ENCODE data around the gene GNPTAB.

The GNPTAB gene

DNA sequence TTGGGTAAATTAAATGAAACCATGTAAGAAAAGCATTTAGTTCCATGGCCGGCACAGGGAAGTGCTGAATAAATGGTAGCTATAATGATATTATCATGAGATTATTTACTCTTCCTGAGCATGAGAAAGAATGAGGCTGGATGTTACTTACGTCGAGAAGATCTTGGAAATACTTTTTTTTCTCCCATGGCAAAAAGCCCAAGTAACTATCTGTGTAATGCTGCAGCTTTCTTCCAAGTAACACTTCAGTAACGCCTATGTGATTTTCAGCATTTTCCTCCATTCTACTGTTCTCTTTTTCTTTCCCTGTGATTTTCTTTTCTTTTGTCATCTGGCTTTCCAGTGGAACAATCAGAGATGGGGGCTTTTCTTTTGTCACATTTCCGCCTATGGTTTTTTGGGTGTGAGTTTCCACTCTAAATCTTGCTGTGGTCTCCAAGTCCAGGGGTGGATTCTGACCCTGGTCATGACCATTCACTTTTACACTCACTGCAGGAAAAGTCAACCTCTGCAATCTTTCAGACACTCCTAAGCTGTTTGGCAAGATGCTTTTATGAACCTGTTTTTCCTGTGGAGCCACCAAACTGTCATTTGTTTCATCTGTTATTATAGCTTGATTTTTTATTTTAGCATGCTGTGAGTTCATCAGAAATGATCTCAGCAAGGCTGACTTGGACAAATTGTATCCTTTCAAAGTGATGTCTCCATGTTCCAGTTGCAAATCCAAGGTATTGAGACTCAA is 66.5 kb downstream of the GNPTAB start:
- Histone ChIP-seq H2BK5ac (ENCODE audit: low read depth, low read length, poor library complexity, severe bottlenecking) (no peak overlapping the region), H3K27me3 (ENCODE audit: control insufficient read depth in 1 of 2, insufficient read depth in 1 of 2, low read length in 2 of 2) (no peaks in the 10 kb centered on the region), H2BK15ac (ENCODE audit: low read depth, poor library complexity, severe bottlenecking) (no peak overlapping the region), H3K4me1 (ENCODE audit: control insufficient read depth, insufficient read depth, low read depth, low read length) (no peaks in the 10 kb centered on the region), H3K9ac (ENCODE audit: low read length) (no peak overlapping the region), H4K8ac (ENCODE audit: low read length) (no peak overlapping the region), H2BK120ac (ENCODE audit: low read depth, low read length) (no peak overlapping the region), H3K36me3 (ENCODE audit: control insufficient read depth in 1 of 2, insufficient read depth in 2 of 2, low read depth in 1 of 2, low read length in 2 of 2) (peaks cover 7 to 77% of the 10 kb centered on the region in 2 experiments), H3K4me2 (ENCODE audit: low read length, poor library complexity, severe bottlenecking) (no peak overlapping the region), H3K18ac (ENCODE audit: low read depth in 1 of 2, low read length in 2 of 2) (no peak overlapping the region), H3K23ac (ENCODE audit: low read length in 2 of 2) (no peak overlapping the region), H3K4ac (ENCODE audit: low read depth in 1 of 2, low read length in 2 of 2) (no peak overlapping the region), H2AFZ (ENCODE audit: low read depth, low read length) (no peak overlapping the region), H3K14ac (ENCODE audit: low read length in 2 of 2) (no peak overlapping the region), H4K91ac (ENCODE audit: low read length) (no peak overlapping the region), H3K9me3 (ENCODE audit: control insufficient read depth, low read length) (no peaks in the 10 kb centered on the region), H3K79me1 (replicated peaks; ENCODE audit: low read length, poor library complexity, severe bottlenecking) (no peaks in the 10 kb centered on the region), H2BK12ac (ENCODE audit: low read length in 2 of 2) (no peak overlapping the region), H3K4me3 (ENCODE audit: insufficient read depth in 1 of 2, low read depth in 1 of 2, low read length in 2 of 2) (no peak overlapping the region), H3K27ac (ENCODE audit: low read length, poor library complexity, severe bottlenecking) (no peak overlapping the region), H2AK5ac (ENCODE audit: low read length, severe bottlenecking) (no peak overlapping the region)
- 100% methylated on average over 5 of the region's 5 CpGs for WGBS
- DNase-seq, result no peak

DNA sequence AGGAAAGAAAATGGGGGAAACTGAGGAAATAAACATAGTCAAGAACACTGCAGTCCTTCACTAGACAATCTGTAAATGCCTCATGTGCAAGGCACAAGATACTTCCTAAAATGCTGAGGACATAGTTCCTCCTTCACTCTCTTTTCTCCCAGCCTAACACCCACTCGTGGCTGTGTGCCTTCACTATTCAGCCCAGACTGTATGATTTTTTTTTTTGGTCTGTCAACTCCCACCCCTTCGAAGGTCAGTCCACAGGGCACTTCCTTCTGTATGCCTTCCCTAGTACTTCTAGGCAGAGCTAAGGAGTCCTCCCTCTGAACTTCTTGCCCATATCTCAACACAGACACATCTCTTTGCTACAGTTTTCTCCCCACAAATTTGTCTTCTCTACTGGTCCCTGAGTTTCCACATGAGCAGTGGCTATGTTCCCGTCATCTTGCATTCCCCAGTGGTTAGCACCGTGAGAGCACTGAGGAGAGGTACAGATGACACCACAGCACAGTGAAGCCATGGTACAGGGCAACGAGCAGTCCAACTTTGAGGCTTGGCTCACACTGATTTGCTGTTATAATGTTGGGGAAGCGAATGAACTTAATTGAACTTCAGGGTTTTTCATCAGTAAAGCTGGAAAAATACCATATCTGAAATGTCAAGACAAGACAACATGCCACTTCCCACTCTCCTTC is 67.4 kb downstream of the GNPTAB start:
- no peak for DNase-seq
- H2AFZ ChIP-seq (ENCODE audit: low read depth, low read length), result no peak overlapping the region
- no peaks in the 10 kb centered on the region for H3K27me3 ChIP-seq (ENCODE audit: control insufficient read depth in 1 of 2, insufficient read depth in 1 of 2, low read length in 2 of 2)
- H3K9me3 ChIP-seq (ENCODE audit: control insufficient read depth, low read length), result no peaks in the 10 kb centered on the region
- no peak overlapping the region for H3K14ac ChIP-seq (ENCODE audit: low read length in 2 of 2)
- no peak overlapping the region for H3K4me3 ChIP-seq (ENCODE audit: insufficient read depth in 1 of 2, low read depth in 1 of 2, low read length in 2 of 2)
- no peak overlapping the region for H3K27ac ChIP-seq (ENCODE audit: low read length, poor library complexity, severe bottlenecking)
- H4K8ac ChIP-seq (ENCODE audit: low read length), result peak overlapping the region; percentile 27
- H3K18ac ChIP-seq (ENCODE audit: low read depth in 1 of 2, low read length in 2 of 2), result no peak overlapping the region
- no peak overlapping the region for H2BK15ac ChIP-seq (ENCODE audit: low read depth, poor library complexity, severe bottlenecking)
- H2BK120ac ChIP-seq (ENCODE audit: low read depth, low read length), result no peak overlapping the region
- H3K4me1 ChIP-seq (ENCODE audit: control insufficient read depth, insufficient read depth, low read depth, low read length), result no peaks in the 10 kb centered on the region
- no peak overlapping the region for H2BK12ac ChIP-seq (ENCODE audit: low read length in 2 of 2)
- no peak overlapping the region for H3K23ac ChIP-seq (ENCODE audit: low read length in 2 of 2)
- H2BK5ac ChIP-seq (ENCODE audit: low read depth, low read length, poor library complexity, severe bottlenecking), result no peak overlapping the region
- H2AK5ac ChIP-seq (ENCODE audit: low read length, severe bottlenecking), result no peak overlapping the region
- 97% methylated on average over 6 of the region's 6 CpGs for WGBS
- no peak overlapping the region for H3K4me2 ChIP-seq (ENCODE audit: low read length, poor library complexity, severe bottlenecking)
- no peak overlapping the region for H3K4ac ChIP-seq (ENCODE audit: low read depth in 1 of 2, low read length in 2 of 2)
- no peak overlapping the region for H4K91ac ChIP-seq (ENCODE audit: low read length)
- peaks cover 7 to 73% of the 10 kb centered on the region in 2 experiments for H3K36me3 ChIP-seq (ENCODE audit: control insufficient read depth in 1 of 2, insufficient read depth in 2 of 2, low read depth in 1 of 2, low read length in 2 of 2)
- no peaks in the 10 kb centered on the region for H3K79me1 ChIP-seq (replicated peaks; ENCODE audit: low read length, poor library complexity, severe bottlenecking)
- no peak overlapping the region for H3K9ac ChIP-seq (ENCODE audit: low read length)

GRCh38 chr12:101761781-101762180 is 69.0 kb downstream of the GNPTAB start:
- no peak overlapping the region for H2AFZ ChIP-seq (ENCODE audit: low read depth, low read length)
- H3K27ac ChIP-seq (ENCODE audit: low read length, poor library complexity, severe bottlenecking), result no peak overlapping the region
- H3K27me3 ChIP-seq (ENCODE audit: control insufficient read depth in 1 of 2, insufficient read depth in 1 of 2, low read length in 2 of 2), result no peaks in the 10 kb centered on the region
- WGBS, result 98% methylated on average over 3 of the region's 4 CpGs
- H3K4ac ChIP-seq (ENCODE audit: low read depth in 1 of 2, low read length in 2 of 2), result no peak overlapping the region
- H3K79me1 ChIP-seq (replicated peaks; ENCODE audit: low read length, poor library complexity, severe bottlenecking), result no peaks in the 10 kb centered on the region
- no peak overlapping the region for H2AK5ac ChIP-seq (ENCODE audit: low read length, severe bottlenecking)
- H2BK120ac ChIP-seq (ENCODE audit: low read depth, low read length), result no peak overlapping the region
- H3K23ac ChIP-seq (ENCODE audit: low read length in 2 of 2), result no peak overlapping the region
- no peak overlapping the region for H3K18ac ChIP-seq (ENCODE audit: low read depth in 1 of 2, low read length in 2 of 2)
- H3K36me3 ChIP-seq (ENCODE audit: control insufficient read depth in 1 of 2, insufficient read depth in 2 of 2, low read depth in 1 of 2, low read length in 2 of 2), result peaks cover 8 to 73% of the 10 kb centered on the region in 2 experiments
- DNase-seq, result no peak
- H2BK15ac ChIP-seq (ENCODE audit: low read depth, poor library complexity, severe bottlenecking), result no peak overlapping the region
- H2BK12ac ChIP-seq (ENCODE audit: low read length in 2 of 2), result no peak overlapping the region
- no peak overlapping the region for H3K4me2 ChIP-seq (ENCODE audit: low read length, poor library complexity, severe bottlenecking)
- no peak overlapping the region for H4K8ac ChIP-seq (ENCODE audit: low read length)
- no peak overlapping the region for H4K91ac ChIP-seq (ENCODE audit: low read length)
- H3K9ac ChIP-seq (ENCODE audit: low read length), result no peak overlapping the region
- no peaks in the 10 kb centered on the region for H3K9me3 ChIP-seq (ENCODE audit: control insufficient read depth, low read length)
- H3K4me3 ChIP-seq (ENCODE audit: insufficient read depth in 1 of 2, low read depth in 1 of 2, low read length in 2 of 2), result no peak overlapping the region
- no peak overlapping the region for H2BK5ac ChIP-seq (ENCODE audit: low read depth, low read length, poor library complexity, severe bottlenecking)
- H3K14ac ChIP-seq (ENCODE audit: low read length in 2 of 2), result no peak overlapping the region
- H3K4me1 ChIP-seq (ENCODE audit: control insufficient read depth, insufficient read depth, low read depth, low read length), result no peaks in the 10 kb centered on the region

DNA sequence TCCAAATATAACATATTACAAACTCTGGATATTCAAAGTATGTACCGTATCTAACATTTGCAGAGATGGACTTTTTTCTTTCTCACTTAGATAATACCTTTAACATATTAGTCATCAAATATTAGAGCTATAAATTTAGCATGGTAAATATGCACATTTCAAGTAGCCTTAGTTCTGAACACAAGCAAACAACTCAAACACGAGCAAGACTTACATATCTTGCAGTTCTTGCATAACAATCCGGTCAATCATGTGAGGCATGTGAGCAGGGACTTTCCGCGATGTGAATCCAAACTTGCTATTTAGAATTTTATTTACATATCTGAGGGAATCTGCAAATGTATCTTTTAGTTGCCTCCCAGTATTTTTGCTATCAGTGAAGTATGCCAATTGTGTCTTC is 69.4 kb downstream of the GNPTAB start:
- DNase-seq, result peak; percentile 17
- Histone ChIP-seq H2BK12ac (ENCODE audit: low read length in 2 of 2) (no peak overlapping the region), H2AK5ac (ENCODE audit: low read length, severe bottlenecking) (no peak overlapping the region), H3K4me3 (ENCODE audit: insufficient read depth in 1 of 2, low read depth in 1 of 2, low read length in 2 of 2) (no peak overlapping the region), H3K27me3 (ENCODE audit: control insufficient read depth in 1 of 2, insufficient read depth in 1 of 2, low read length in 2 of 2) (no peaks in the 10 kb centered on the region), H3K4me1 (ENCODE audit: control insufficient read depth, insufficient read depth, low read depth, low read length) (no peaks in the 10 kb centered on the region), H3K36me3 (ENCODE audit: control insufficient read depth in 1 of 2, insufficient read depth in 2 of 2, low read depth in 1 of 2, low read length in 2 of 2) (peaks cover 10 to 72% of the 10 kb centered on the region in 2 experiments), H4K8ac (ENCODE audit: low read length) (no peak overlapping the region), H4K91ac (ENCODE audit: low read length) (no peak overlapping the region), H2BK120ac (ENCODE audit: low read depth, low read length) (no peak overlapping the region), H3K4ac (ENCODE audit: low read depth in 1 of 2, low read length in 2 of 2) (no peak overlapping the region), H3K79me1 (replicated peaks; ENCODE audit: low read length, poor library complexity, severe bottlenecking) (no peaks in the 10 kb centered on the region), H3K14ac (ENCODE audit: low read length in 2 of 2) (no peak overlapping the region), H3K4me2 (ENCODE audit: low read length, poor library complexity, severe bottlenecking) (no peak overlapping the region), H2AFZ (ENCODE audit: low read depth, low read length) (no peak overlapping the region), H2BK15ac (ENCODE audit: low read depth, poor library complexity, severe bottlenecking) (no peak overlapping the region), H3K9ac (ENCODE audit: low read length) (no peak overlapping the region), H3K23ac (ENCODE audit: low read length in 2 of 2) (no peak overlapping the region), H3K18ac (ENCODE audit: low read depth in 1 of 2, low read length in 2 of 2) (no peak overlapping the region), H2BK5ac (ENCODE audit: low read depth, low read length, poor library complexity, severe bottlenecking) (no peak overlapping the region), H3K27ac (ENCODE audit: low read length, poor library complexity, severe bottlenecking) (no peak overlapping the region), H3K9me3 (ENCODE audit: control insufficient read depth, low read length) (no peaks in the 10 kb centered on the region)
- 83% methylated on average over 2 of the region's 5 CpGs for WGBS
